ENCODE results near the gene ACOT7.

- TF ChIP-seq TCF12 (IDR thresholded peaks at IDR 0.05; ENCODE audit: low read depth), result no peak
- no peak for TF ChIP-seq TAF1 (IDR thresholded peaks at IDR 0.05; ENCODE audit: low read depth)
These were observed 123.7 kb downstream of the ACOT7 start for GRCh38 chr1:6269720-6270400.
